Germinal center (tissue), 1 donor: ENCODE measurements around the gene IGF2BP1.
A peak's percentile ranks its signal among the peaks of the same experiment; 100 is the strongest.
"Not testable (repeated sequence)": the region's sequence is repeated elsewhere in the genome, so short reads cannot be mapped to it uniquely, and the experiment has no call there.

Experiments
- DNase-seq: peaks from one replicate; pipeline ENCODE4 v3.0.0; 2012; ENCODE audit warnings: mixed read lengths, low spot score

IGF2BP1 gene

DNA sequence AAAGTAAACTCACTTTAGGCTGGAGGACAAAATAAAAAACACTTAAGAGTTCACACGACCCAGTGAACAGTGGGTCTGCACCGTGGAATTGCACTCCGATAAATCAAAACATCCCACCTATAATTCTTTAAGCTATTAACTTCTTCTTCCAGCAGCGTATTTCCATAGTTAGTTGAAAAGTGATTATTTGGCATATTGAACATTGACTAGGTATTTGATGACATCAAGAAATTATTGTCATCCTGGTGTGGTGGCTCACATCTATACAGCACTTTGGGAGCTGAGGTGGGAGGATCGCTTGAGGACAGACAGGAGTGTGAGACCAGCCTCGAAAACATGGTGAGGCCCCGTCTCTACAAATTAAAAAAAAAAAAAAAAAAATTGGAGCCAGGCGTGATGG is 23.4 kb downstream of the IGF2BP1 start:
- no peak for DNase-seq

DNA sequence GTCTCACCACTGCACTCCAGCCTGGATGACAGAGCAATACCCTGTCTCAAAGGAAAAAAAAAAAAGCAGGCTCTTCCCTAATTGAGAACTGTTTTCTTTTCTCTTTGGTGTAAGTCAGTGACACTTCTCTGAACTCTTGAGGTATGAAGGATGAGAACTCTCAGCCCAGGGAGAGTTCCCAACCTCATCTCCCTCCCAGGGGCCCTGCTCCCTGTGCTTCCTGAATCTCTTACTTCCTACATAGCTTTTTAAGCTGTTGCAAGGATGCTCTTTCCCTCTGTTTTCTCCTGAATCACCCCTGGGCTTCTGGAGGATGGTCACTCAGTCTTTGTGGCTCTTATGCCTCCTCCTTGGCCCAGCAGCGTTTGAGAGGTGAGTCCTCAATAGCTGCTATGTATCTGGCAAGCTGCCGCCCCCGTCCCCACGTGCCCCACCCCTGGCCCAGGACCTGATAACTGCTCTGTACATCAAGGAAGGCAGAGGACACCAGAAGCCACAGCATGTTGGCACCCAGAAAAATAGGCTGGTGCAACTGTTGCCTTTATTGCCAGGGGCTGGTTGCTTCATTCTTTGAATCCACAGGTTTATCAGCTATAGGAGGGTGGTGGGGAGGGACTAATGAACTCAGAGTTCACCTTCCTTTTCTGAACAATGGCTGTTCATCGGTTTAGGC is 24.0 kb downstream of the IGF2BP1 start:
- no peak for DNase-seq

- DNase-seq = no peak
These were observed 24.6 kb downstream of the IGF2BP1 start for GRCh38 chr17:49021768-49022103.

DNA sequence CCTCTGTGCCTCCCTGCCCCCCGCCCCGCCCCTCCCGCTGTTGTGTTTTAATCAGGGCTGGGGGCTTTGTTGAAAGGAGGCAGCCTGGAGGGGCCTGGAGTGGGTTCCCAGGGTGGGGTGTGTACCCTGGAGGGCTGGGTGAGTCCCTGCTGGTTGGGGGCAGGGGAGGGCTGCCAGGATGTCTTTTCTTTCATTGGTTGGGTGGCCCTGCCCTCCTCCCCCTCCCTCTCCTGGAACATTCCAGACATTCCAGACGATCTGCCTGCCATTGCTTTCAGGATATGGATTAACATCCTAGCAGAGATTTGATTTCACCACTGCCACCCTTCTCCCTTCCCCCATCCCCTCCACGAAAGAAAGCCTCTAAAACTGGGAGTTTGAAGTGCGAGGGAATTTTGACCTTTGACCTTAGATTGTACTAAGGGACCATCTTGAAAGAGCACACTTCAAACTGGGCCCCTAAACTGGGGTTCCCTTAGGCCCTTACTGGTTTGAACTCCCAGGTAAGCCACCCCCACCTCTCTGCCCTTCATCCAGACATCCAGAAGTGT is 25.3 kb downstream of the IGF2BP1 start:
- no peak for DNase-seq

DNA sequence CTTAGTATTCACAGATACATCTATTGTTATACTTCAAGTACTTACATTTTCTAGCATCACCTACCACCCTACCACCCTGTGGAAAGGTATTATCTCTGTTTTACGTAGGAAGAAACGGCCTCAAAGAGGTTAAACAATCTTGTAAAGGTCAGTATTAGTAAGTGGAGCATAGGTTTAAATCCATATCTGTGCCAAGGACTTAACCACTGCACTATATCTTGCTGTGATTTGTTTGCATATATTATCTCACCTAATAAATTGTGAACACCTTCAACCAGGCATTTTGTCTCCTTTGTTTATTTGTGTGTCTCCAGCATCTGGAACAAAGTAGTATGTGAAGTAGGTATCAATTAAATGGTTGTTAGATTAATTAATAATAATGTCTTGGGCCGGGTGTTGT is 27.3 kb downstream of the IGF2BP1 start:
- DNase-seq = no peak

DNA sequence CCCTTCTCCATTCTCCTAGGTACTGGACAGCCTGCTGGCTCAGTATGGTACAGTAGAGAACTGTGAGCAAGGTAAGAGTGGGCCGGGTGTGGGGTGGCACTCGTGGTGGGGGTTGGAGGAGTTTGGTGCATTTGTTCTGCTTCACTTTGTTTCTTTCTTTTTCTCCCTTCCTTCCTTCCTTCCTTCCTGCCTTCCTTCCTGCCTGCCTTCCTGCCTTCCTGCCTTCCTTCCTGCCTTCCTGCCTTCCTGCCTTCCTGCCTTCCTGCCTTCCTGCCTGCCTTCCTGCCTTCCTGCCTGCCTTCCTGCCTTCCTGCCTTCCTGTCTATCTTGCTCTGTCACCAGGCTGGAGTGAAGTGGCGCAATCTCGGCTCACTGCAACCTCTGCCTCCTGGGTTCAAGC is 29.3 kb downstream of the IGF2BP1 start:
- DNase-seq = not testable (repeated sequence)

DNA sequence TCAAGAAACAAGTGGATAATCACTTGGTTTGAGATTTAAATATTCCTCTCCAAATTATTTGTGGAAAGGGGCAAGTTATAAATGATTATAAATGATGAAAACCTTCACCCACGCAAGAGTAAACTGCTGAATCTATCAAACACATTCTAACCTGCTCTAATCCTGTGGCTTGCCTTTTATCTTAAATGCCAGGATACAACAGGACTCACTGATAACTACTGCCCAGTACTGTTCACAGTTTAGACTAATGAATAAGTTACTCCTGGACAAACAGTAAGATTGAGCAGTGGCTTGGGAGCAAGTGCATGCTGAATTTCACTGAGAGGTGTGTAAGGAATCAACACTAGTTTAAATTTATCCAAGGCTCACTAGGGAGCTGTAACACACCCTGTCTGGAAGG is 31.1 kb downstream of the IGF2BP1 start:
- DNase-seq = no peak

GRCh38 chr17:49029801-49030200 is 32.6 kb downstream of the IGF2BP1 start:
- no peak for DNase-seq

DNA sequence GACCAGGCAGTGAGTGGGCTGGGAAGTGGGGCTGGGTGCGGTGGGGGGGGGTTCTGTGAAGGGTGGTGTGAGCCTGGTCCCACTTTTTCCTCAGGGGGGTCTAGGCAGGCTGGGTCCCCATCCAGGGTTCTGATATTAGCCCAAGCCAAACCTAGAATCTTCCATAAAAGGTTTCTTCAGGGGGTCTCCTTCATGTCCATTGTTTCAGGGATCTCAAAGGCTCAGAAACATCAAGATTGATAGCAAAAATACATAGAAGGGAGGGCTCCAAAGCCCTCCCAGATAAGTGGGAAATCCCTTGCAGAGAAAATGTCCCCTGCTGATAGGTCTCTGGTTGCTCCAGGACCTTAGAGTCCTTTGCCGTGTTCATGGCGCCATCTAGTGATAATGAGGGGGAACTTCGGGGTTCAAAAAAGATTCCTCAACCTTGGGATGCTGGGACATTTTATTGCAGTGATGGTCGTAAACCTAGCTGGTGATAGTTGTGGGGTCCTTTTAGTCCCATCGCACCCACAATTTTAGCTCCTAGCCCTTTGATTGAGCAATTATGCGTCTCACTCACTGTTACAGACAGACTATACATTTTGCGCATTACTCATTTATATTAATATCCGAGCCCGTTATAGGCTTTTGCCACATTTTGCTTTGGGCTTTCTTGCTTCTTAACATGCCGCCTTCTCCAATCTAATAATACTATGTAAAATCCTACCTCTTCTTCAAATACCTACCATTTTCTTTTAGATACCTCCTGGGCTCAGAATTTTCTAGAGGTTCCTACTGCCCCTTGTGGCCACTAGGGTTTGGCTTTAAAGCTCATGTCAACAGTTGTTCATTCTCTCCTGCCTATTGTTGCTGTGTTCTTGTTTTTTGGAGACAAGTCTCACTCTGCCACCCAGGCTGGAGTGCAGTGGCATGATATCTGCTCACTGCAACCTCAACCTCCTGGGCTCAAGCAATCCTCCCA is 35.1 kb downstream of the IGF2BP1 start:
- DNase-seq = peak; percentile 73

GRCh38 chr17:49035470-49036269 is 38.5 kb downstream of the IGF2BP1 start:
- peak; percentile 55 for DNase-seq

GRCh38 chr17:49036270-49036626 is 39.1 kb downstream of the IGF2BP1 start:
- no peak for DNase-seq

DNA sequence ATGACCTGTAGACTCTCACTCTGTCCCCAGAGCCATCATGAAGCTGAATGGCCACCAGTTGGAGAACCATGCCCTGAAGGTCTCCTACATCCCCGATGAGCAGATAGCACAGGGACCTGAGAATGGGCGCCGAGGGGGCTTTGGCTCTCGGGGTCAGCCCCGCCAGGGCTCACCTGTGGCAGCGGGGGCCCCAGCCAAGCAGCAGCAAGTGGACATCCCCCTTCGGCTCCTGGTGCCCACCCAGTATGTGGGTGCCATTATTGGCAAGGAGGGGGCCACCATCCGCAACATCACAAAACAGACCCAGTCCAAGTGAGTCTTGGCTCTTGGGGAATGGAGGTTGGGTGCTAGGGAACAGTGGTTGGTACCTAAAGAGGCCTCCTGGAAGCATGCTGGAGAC is 41.0 kb downstream of the IGF2BP1 start:
- no peak for DNase-seq

DNA sequence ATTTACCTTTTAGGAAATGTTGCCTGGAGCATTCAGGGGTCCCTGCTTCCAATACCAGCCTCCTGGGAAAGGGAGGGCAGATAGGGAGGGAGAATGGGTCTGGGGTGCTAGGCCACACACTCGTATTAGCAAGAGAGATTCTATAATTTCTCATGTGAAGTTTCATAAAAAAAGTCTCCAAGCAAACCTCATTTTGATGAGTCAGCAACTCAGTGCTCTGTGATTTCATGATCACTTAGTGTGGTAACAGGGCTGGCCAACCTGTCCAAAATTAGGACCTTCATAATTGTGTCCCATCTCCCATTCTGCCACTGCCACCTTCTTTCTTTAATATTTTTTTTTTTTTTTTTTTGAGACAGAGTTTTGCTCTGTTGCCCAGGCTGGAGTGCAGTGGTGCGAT is 41.4 kb downstream of the IGF2BP1 start:
- DNase-seq = no peak

GRCh38 chr17:49039518-49039917 is 42.3 kb downstream of the IGF2BP1 start:
- DNase-seq = not testable (repeated sequence)

- no peak for DNase-seq
These were observed 44.3 kb downstream of the IGF2BP1 start for GRCh38 chr17:49041527-49041926.

DNA sequence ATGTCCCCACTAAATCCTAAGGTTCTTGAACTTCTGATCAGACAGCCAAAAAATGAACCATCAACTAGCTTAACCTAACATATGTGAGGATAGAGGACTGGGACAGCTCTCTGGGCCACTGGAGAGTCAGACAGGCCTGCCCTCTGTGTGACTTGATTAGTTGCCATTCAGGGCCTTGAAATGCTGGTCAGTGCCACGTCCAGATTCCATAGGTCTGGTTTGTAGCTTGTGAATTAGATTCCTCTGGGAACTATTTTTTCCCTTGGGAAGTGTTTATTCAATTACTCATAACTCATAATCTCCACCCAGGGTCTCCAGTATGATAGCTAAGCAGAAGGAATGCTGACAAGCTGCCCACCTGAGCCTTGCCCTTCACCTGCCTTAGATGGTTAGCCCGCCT is 48.2 kb downstream of the IGF2BP1 start:
- no peak for DNase-seq

GRCh38 chr17:49046912-49047311 is 49.7 kb downstream of the IGF2BP1 start:
- DNase-seq = no peak

DNA sequence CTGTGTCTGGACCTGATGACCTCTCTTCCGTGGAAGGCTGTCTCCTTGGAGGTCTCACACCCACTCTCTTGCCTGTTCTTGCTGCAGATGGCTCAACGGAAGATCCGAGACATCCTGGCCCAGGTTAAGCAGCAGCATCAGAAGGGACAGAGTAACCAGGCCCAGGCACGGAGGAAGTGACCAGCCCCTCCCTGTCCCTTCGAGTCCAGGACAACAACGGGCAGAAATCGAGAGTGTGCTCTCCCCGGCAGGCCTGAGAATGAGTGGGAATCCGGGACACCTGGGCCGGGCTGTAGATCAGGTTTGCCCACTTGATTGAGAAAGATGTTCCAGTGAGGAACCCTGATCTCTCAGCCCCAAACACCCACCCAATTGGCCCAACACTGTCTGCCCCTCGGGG is 52.1 kb downstream of the IGF2BP1 start:
- no peak for DNase-seq

GRCh38 chr17:49050611-49051010 is 53.4 kb downstream of the IGF2BP1 start:
- DNase-seq = no peak

GRCh38 chr17:49051269-49051668 is 54.1 kb downstream of the IGF2BP1 start:
- no peak for DNase-seq

- DNase-seq = no peak
These were observed 56.1 kb downstream of the IGF2BP1 start for GRCh38 chr17:49053171-49053829.
